Effector memory CD4-positive, alpha-beta T cell (primary cell): ENCODE measurements around the gene PAIP1.
"Not testable (repeated sequence)": the region's sequence is repeated elsewhere in the genome, so short reads cannot be mapped to it uniquely, and the experiment has no call there.

Source experiments
- DNase-seq, 3 donors: peaks; one replicate each; pipeline ENCODE4 v3.0.0-alpha.2; 2020
- H3K27ac ChIP-seq: 2 replicates; pipeline ENCODE4 v1.7.0; 2013; ENCODE audit warnings: mild to moderate bottlenecking, low read length, moderate library complexity; ENCODE audit not compliant: insufficient read depth, poor library complexity, severe bottlenecking
- H3K27me3 ChIP-seq: replicated peaks from 2 replicates; pipeline ENCODE4 v1.7.0; 2013; ENCODE audit warnings: mild to moderate bottlenecking, low read length; ENCODE audit not compliant: insufficient read depth, control insufficient read depth, poor library complexity, severe bottlenecking
- H3K36me3 ChIP-seq: 2 replicates; pipeline ENCODE4 v1.7.0; 2013; ENCODE audit warnings: mild to moderate bottlenecking, low read length, moderate library complexity; ENCODE audit not compliant: control insufficient read depth, insufficient read depth
- H3K4me1 ChIP-seq: 2 replicates; pipeline ENCODE4 v1.7.0; 2013; ENCODE audit warnings: low read length, mild to moderate bottlenecking; ENCODE audit not compliant: control insufficient read depth, insufficient read depth, poor library complexity, severe bottlenecking
- H3K4me3 ChIP-seq: 2 replicates; pipeline ENCODE4 v1.7.0; 2013; ENCODE audit warnings: low read length, low read depth, mild to moderate bottlenecking; ENCODE audit not compliant: insufficient read depth, poor library complexity, severe bottlenecking
- H3K9me3 ChIP-seq: 2 replicates; pipeline ENCODE4 v1.7.0; 2013; ENCODE audit warnings: mild to moderate bottlenecking, low read length, moderate library complexity; ENCODE audit not compliant: control insufficient read depth

PAIP1 gene

GRCh38 chr5:43554497-43554896, 2.4 kb downstream of the PAIP1 start:
- Histone ChIP-seq H3K36me3 (peaks cover 13% of the 10 kb centered on the region), H3K27me3 (no peaks in the 10 kb centered on the region), H3K27ac (no peak overlapping the region), H3K4me1 (peaks cover 5% of the 10 kb centered on the region), H3K9me3 (no peaks in the 10 kb centered on the region), H3K4me3 (no peak overlapping the region)
- no peak for DNase-seq

- no peak for DNase-seq
- peaks cover 15% of the 10 kb centered on the region for H3K36me3 ChIP-seq
- H3K9me3 ChIP-seq = no peaks in the 10 kb centered on the region
- peaks cover 5% of the 10 kb centered on the region for H3K4me1 ChIP-seq
- no peak overlapping the region for H3K27ac ChIP-seq
- no peaks in the 10 kb centered on the region for H3K27me3 ChIP-seq
- H3K4me3 ChIP-seq = no peak overlapping the region
These were observed 3.5 kb downstream of the PAIP1 start for GRCh38 chr5:43553381-43553780.

- Histone ChIP-seq H3K36me3 (peaks cover 27% of the 10 kb centered on the region), H3K4me3 (no peak overlapping the region), H3K9me3 (no peaks in the 10 kb centered on the region), H3K4me1 (peaks cover 5% of the 10 kb centered on the region), H3K27ac (no peak overlapping the region), H3K27me3 (no peaks in the 10 kb centered on the region)
- no peak for DNase-seq
These were observed 5.1 kb downstream of the PAIP1 start for GRCh38 chr5:43551731-43552130.

DNA sequence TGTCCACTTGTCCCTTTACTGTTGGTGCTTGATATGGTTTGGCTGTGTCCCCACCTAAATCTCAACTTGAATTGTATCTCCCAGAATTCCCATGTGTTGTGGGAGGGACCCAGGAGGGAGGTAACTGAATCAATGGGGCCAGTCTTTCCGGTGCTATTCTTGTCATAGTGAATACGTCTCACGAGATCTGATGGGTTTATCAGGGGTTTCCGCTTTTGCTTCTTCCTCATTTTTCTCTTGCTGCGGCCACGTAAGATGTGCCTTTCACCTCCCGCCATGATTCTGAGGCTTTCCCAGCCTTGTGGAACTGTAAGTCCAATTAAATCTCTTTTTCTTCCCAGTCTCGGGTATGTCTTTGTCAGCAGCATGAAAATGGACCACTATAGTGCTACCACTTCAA, 7.6 kb downstream of the PAIP1 start:
- H3K4me3 ChIP-seq, H3K27me3 ChIP-seq, H3K27ac ChIP-seq, H3K9me3 ChIP-seq, H3K4me1 ChIP-seq, DNase-seq: not testable (repeated sequence)
- peaks cover 47% of the 10 kb centered on the region for H3K36me3 ChIP-seq

GRCh38 chr5:43548358-43548757, 8.5 kb downstream of the PAIP1 start:
- Histone ChIP-seq H3K4me1 (no peaks in the 10 kb centered on the region), H3K27me3 (no peaks in the 10 kb centered on the region), H3K27ac (no peak overlapping the region), H3K4me3 (no peak overlapping the region), H3K36me3 (peaks cover 53% of the 10 kb centered on the region), H3K9me3 (no peaks in the 10 kb centered on the region)
- no peak for DNase-seq

DNA sequence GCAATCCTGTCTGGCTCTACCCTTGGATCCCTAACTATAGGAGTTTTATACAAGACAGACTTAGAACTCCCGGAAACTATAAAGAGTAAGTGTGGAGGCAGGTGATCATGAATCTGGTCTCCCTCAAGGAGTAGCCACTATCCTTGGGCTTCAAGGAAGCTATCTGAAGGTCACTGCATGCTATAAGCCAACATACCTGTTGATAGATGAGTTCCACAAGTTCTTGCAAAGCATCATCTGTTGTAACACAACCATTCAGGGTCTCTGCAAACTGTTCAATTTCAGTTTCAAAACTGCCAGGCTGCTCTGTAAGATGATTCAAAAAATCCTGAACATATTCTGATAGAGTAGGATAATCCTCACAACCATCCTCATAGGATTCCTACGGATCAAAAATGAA, 9.3 kb downstream of the PAIP1 start:
- Histone ChIP-seq H3K36me3 (peaks cover 51% of the 10 kb centered on the region), H3K9me3 (no peaks in the 10 kb centered on the region), H3K4me3 (no peak overlapping the region), H3K4me1 (no peaks in the 10 kb centered on the region), H3K27ac (no peak overlapping the region), H3K27me3 (no peaks in the 10 kb centered on the region)
- DNase-seq = no peak

DNA sequence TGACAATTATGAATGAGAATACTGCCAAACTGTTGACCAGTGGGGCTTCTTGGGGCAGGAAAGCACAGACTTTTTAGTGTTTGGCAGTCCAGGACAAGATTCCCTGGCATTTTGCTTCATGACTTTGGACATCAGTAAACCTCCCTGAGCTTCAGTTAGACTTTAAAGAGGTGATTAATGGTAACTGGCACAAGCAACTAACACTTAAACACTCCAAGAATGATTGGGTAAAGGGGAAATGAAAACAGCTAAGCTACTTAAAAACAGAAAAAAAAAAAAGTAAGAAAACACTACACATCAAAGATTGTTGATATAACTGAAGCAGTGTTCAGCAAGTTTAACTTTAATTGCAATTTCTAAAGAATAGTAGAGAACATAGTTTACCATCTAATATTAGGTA, 13.4 kb downstream of the PAIP1 start:
- Histone ChIP-seq H3K4me1 (no peaks in the 10 kb centered on the region), H3K27ac (no peak overlapping the region), H3K27me3 (no peaks in the 10 kb centered on the region), H3K36me3 (peaks cover 72% of the 10 kb centered on the region), H3K4me3 (no peak overlapping the region), H3K9me3 (no peaks in the 10 kb centered on the region)
- DNase-seq = no peak

GRCh38 chr5:43540746-43541145, 16.1 kb downstream of the PAIP1 start:
- no peaks in the 10 kb centered on the region for H3K9me3 ChIP-seq
- H3K4me3 ChIP-seq = no peak overlapping the region
- no peak for DNase-seq
- peaks cover 59% of the 10 kb centered on the region for H3K36me3 ChIP-seq
- H3K4me1 ChIP-seq = no peaks in the 10 kb centered on the region
- no peak overlapping the region for H3K27ac ChIP-seq
- no peaks in the 10 kb centered on the region for H3K27me3 ChIP-seq

DNA sequence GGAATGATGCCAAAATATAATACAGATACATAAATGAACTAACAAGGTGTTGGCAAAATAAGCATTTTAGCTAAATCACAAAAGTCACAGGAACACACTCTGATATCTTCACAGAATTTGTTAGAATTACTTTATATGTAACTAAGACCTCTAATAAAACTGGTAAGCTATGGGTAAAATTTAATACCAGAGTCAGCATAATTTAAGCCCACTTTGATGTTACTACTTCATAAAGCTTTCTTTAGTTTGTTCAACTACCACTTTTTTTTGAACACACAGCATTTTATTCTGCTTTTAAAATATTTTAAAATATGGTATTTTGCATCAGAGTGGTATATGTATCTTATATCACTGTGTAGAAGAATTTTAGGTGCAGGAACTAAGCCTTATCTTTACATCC, 19.9 kb downstream of the PAIP1 start:
- H3K27ac ChIP-seq = no peak overlapping the region
- H3K36me3 ChIP-seq = peaks cover 66% of the 10 kb centered on the region

DNA sequence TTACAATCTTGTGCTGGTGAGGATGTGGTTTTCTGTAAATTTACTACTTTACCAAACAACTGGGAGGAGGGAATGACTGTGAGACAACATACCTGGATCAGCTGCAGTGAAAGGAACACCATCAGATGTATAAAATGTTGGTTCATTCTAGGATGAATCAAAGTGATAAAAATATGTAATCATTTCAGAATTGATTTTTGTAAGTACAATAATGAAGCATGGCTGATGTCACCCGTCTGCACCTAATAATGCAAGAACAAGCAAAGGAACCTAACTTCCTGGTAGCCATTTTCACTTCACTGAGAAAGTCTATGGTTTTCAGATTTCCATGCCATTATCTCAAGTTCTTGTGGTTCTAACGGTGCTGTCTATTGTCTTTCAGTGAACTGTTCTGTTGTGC, 23.2 kb downstream of the PAIP1 start:
- H3K27ac ChIP-seq = no peak overlapping the region
- no peaks in the 10 kb centered on the region for H3K9me3 ChIP-seq
- no peak for DNase-seq
- no peaks in the 10 kb centered on the region for H3K27me3 ChIP-seq
- no peak overlapping the region for H3K4me3 ChIP-seq
- H3K36me3 ChIP-seq = peaks cover 51% of the 10 kb centered on the region
- no peaks in the 10 kb centered on the region for H3K4me1 ChIP-seq

More for the DNA sequence above, 19.9 kb downstream of the PAIP1 start:
- no peak for DNase-seq
- Histone ChIP-seq H3K4me1 (no peaks in the 10 kb centered on the region), H3K27me3 (no peaks in the 10 kb centered on the region), H3K4me3 (no peak overlapping the region), H3K9me3 (no peaks in the 10 kb centered on the region)

- no peaks in the 10 kb centered on the region for H3K4me1 ChIP-seq
- H3K9me3 ChIP-seq = no peaks in the 10 kb centered on the region
- DNase-seq = no peak
- no peak overlapping the region for H3K27ac ChIP-seq
- no peak overlapping the region for H3K4me3 ChIP-seq
- peaks cover 56% of the 10 kb centered on the region for H3K36me3 ChIP-seq
- H3K27me3 ChIP-seq = no peaks in the 10 kb centered on the region
These were observed 26.2 kb downstream of the PAIP1 start for GRCh38 chr5:43530648-43531047.
